Measurements from ENCODE around the gene HOXA4. TPM values are rescaled to one million over a fixed set of nuclear protein-coding genes. Genes with fewer than 3 reads are reported as not detected.

The HOXA4 gene
- total RNA-seq, 1 donor from 2014 or later = 0.31 TPM

DNA sequence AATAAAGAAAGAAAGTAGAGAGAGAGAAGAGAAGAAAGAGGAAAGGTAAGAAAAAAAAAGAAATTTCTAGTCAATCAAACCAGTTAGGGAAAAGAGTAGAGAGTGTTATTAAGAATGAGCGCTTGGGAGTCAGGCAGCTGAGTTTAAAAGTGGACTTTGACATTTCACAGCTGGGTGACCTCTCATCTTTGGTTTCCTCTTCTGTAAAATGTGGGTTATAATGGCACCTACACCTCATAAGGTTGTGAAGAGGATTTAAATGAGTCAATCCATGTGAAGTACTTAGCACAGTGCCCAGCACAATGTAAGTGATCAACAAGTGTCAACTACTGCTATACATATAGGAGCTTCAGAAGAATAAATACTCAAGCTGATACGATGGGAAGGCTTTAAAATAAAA lies 46.9 kb downstream of the HOXA4 start:
- TF ChIP-seq, protein P1, sequence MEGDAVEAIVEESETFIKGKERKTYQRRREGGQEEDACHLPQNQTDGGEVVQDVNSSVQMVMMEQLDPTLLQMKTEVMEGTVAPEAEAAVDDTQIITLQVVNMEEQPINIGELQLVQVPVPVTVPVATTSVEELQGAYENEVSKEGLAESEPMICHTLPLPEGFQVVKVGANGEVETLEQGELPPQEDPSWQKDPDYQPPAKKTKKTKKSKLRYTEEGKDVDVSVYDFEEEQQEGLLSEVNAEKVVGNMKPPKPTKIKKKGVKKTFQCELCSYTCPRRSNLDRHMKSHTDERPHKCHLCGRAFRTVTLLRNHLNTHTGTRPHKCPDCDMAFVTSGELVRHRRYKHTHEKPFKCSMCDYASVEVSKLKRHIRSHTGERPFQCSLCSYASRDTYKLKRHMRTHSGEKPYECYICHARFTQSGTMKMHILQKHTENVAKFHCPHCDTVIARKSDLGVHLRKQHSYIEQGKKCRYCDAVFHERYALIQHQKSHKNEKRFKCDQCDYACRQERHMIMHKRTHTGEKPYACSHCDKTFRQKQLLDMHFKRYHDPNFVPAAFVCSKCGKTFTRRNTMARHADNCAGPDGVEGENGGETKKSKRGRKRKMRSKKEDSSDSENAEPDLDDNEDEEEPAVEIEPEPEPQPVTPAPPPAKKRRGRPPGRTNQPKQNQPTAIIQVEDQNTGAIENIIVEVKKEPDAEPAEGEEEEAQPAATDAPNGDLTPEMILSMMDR (IDR thresholded peaks at IDR 0.05; ENCODE audit: unreplicated experiment) = no peak
- Mint-ChIP-seq H3K4me3 (ENCODE audit: unreplicated experiment) (no peak overlapping the region), H3K9me3 (ENCODE audit: unreplicated experiment) (no peaks in the 10 kb centered on the region), H3K27ac (ENCODE audit: unreplicated experiment) (no peak overlapping the region), H3K27me3 (ENCODE audit: unreplicated experiment) (peaks cover 8% of the 10 kb centered on the region), H3K36me3 (ENCODE audit: low read depth, unreplicated experiment) (no peaks in the 10 kb centered on the region), H3K4me1 (ENCODE audit: unreplicated experiment) (peaks cover 4% of the 10 kb centered on the region)
- no peak for DNase-seq (ENCODE audit: low spot score)

DNA sequence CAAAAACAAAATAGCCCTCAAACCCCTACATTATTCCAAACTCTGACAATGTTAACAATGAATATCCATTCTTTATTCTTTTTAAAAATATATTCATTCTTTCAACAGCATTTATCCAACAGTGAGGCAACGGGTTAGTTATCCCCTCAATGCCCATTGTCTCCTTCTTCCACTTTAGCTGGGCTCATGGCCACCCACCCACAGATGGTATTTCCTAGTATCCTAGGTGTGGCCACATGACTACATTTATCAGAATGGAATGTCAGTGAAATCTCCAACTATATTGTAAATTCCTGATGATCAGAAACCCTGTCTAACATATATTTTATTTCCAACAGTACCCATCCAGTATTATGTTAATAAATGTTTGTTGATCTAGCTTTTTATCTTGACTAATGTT lies 48.4 kb downstream of the HOXA4 start:
- Mint-ChIP-seq H3K27ac (ENCODE audit: unreplicated experiment) (no peak overlapping the region), H3K9me3 (ENCODE audit: unreplicated experiment) (no peaks in the 10 kb centered on the region), H3K27me3 (ENCODE audit: unreplicated experiment) (peaks cover 2% of the 10 kb centered on the region), H3K4me1 (ENCODE audit: unreplicated experiment) (peaks cover under 1% of the 10 kb centered on the region), H3K4me3 (ENCODE audit: unreplicated experiment) (no peak overlapping the region), H3K36me3 (ENCODE audit: low read depth, unreplicated experiment) (no peaks in the 10 kb centered on the region)
- TF ChIP-seq, protein P1 (IDR thresholded peaks at IDR 0.05; ENCODE audit: unreplicated experiment) = no peak
- no peak for DNase-seq (ENCODE audit: low spot score)

DNA sequence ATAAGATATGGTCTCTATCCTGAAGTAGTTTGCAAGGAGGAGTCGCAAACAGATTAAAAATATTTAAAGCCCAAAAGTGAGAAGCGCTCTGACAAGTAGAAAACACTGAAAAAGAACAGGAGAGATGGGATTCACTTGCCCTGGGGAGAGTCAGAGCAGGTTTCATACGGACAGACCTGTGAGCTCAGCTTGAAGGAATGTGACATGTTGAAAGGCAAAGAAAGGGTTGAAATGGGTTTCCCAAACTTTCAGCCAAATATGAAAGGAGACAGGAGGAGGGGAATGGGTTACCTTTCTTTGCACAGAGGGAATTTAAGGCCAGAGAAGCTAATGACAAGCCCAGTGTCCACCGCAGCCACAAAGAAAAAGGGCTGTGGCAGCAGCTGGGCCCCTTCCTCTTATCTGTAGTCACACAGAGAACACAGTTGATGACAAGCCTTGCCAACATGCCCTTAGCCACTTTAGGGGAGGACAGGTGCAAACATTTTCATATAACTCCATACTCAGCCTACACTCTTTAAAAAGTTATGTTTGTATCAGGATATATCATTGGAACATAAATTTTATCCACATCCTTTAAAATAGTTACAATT lies 49.6 kb downstream of the HOXA4 start:
- no peak overlapping the region for H3K27ac Mint-ChIP-seq (ENCODE audit: unreplicated experiment)
- no peaks in the 10 kb centered on the region for H3K36me3 Mint-ChIP-seq (ENCODE audit: low read depth, unreplicated experiment)
- TF ChIP-seq, protein P1 (IDR thresholded peaks at IDR 0.05; ENCODE audit: unreplicated experiment) = no peak
- no peak for DNase-seq (ENCODE audit: low spot score)
- no peaks in the 10 kb centered on the region for H3K9me3 Mint-ChIP-seq (ENCODE audit: unreplicated experiment)
- H3K27me3 Mint-ChIP-seq (ENCODE audit: unreplicated experiment) = peaks cover under 1% of the 10 kb centered on the region
- H3K4me3 Mint-ChIP-seq (ENCODE audit: unreplicated experiment) = no peak overlapping the region
- no peaks in the 10 kb centered on the region for H3K4me1 Mint-ChIP-seq (ENCODE audit: unreplicated experiment)

DNA sequence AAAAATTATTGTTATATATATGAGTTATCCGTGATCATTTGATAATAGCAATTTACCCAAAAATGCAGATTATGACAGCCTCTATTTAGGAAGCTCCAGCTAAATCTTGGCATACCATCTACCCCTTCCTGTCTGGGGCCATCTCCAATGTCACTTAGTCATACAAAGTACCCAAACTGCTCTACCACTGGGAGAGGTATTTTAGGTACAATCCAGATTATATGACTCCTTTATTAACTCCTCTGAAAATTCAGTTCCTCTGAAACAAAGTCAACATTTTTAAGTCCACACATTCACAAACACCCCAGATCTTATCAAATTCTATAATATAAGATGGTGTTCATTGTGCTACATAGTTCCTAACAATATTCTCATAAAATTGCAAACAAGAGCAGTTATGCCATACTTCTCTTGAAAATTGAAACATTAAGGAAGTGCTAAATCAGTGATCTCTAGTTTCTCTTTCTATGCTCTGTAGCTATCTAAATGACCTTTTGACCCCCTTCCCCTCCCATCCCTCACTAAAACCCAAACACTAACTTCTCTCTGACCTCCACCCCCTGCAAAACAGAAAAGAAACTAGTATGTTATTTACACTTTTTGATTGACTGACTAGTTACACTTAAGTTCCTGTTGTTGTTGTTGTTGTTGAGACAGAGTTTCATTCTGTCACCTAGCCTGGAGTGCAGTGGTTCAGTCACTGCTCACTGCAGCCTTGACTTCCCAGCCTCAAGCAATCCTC lies 51.2 kb downstream of the HOXA4 start:
- Mint-ChIP-seq H3K36me3 (ENCODE audit: low read depth, unreplicated experiment) (no peaks in the 10 kb centered on the region), H3K9me3 (ENCODE audit: unreplicated experiment) (no peaks in the 10 kb centered on the region), H3K4me3 (ENCODE audit: unreplicated experiment) (no peak overlapping the region), H3K27me3 (ENCODE audit: unreplicated experiment) (no peaks in the 10 kb centered on the region), H3K27ac (ENCODE audit: unreplicated experiment) (no peak overlapping the region), H3K4me1 (ENCODE audit: unreplicated experiment) (no peaks in the 10 kb centered on the region)
- TF ChIP-seq, protein P1 (IDR thresholded peaks at IDR 0.05; ENCODE audit: unreplicated experiment) = no peak
- no peak for DNase-seq (ENCODE audit: low spot score)

DNA sequence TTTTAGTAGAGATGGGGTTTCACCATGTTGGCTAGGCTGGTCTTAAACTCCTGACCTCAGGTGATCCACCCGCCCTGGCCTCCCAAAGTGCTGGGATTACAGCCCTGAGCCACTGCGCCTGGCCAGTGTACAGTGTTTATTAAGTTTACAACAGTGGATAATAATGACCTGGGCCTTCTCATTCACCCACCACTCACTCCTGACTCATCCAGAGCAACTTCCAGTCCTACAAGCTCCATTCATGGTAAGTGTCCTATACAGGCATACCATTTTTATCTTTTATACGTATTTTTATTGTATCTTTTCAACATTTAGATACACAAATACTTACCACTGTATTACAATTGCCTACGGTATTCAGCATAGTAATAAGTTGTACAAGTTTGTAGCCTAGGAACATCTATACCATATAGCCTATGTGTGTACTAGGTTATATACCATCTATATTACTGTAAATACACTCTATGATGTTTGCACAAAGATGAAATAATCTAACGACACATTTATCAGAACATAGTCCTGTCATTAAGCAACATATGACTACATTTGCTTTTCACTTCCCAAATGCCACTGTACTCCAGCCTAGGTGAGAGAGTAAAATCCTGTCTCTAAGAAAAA lies 51.8 kb downstream of the HOXA4 start:
- no peaks in the 10 kb centered on the region for H3K9me3 Mint-ChIP-seq (ENCODE audit: unreplicated experiment)
- H3K36me3 Mint-ChIP-seq (ENCODE audit: low read depth, unreplicated experiment) = no peaks in the 10 kb centered on the region
- no peak for DNase-seq (ENCODE audit: low spot score)
- no peak overlapping the region for H3K27ac Mint-ChIP-seq (ENCODE audit: unreplicated experiment)
- no peaks in the 10 kb centered on the region for H3K4me1 Mint-ChIP-seq (ENCODE audit: unreplicated experiment)
- H3K4me3 Mint-ChIP-seq (ENCODE audit: unreplicated experiment) = no peak overlapping the region
- TF ChIP-seq, protein P1 (IDR thresholded peaks at IDR 0.05; ENCODE audit: unreplicated experiment) = no peak
- H3K27me3 Mint-ChIP-seq (ENCODE audit: unreplicated experiment) = no peaks in the 10 kb centered on the region
